Activated effector memory CD4-positive, alpha-beta T cell treated with anti-CD3 and anti-CD28 coated beads, Interleukin-2, amount 50 U/mL, for 16 hours (primary cell): ENCODE data around the gene ANKRD23.

ENCODE experiments used
- DNase-seq: peaks from one replicate; pipeline ENCODE4 v3.0.0-alpha.2; 2020

ANKRD23 gene

GRCh38 chr2:96792772-96793749 lies 50.8 kb downstream of the ANKRD23 start:
- no peak for DNase-seq

- no peak for DNase-seq
These were observed 54.6 kb downstream of the ANKRD23 start for GRCh38 chr2:96789245-96789617.

- DNase-seq = no peak
These were observed 55.2 kb downstream of the ANKRD23 start for GRCh38 chr2:96788442-96789244.
